ENCODE measurements around the gene BUD23.
"Not testable (repeated sequence)": the region's sequence is repeated elsewhere in the genome, so short reads cannot be mapped to it uniquely, and the experiment has no call there.

Gene BUD23

DNA sequence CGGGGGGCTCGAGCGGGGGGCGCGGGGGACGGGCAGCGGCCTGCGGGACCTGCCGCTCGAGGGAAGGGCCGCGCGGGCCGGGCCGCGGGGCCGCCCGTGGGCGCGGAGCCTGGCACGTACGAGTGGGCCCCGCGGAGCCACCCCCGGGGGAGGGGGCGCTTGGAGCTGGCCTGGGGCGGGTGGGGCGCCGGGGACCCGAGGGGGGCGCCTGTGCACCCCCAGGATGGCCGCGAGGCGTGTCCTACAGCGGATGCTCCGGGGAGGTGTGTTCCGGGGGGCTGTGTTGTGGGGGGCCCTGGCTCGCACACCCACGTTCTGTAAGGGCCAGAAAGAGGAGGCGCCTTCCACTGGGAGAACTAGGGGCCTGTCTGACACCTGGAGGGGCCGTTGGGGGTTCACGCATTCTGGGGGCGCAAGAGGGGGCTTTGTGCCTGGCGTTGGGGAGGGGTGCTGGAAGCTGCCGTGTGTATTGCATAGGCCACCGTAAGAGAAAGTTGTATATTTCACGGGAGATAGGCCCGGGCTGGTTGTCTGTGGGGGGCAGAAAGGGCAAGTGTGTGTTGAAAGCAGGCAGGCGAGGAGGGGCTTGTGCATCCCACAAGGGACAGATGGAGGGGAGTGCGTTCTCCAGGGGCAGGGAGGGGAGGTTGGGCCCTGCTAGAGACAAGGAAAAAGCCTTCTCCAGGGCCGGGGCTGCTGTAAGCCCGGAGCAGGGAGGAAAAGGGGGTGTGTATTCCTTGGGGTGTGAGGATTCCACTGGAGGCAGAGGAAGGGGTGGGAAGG, 15.1 kb upstream of the BUD23 start:
- DNase-seq (ENCODE audit: low read depth) = no peak

DNA sequence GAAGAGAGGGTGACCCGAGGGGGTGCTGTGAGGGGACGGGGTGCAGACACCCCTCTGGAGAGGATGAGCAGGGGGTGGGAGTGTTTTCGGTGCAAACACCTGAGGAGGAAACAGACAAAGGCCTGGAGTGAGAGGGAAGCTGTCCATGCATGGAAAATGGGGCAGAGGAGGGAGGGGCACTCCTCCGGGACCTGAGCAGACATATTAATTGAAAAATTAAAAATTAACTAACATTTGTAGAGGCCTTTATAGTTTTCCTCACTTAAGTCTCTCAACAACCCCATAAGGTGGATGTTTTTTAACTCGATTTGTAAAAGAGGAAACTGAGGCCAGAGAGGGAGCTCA, 14.5 kb upstream of the BUD23 start:
- DNase-seq (ENCODE audit: low read depth) = no peak

DNA sequence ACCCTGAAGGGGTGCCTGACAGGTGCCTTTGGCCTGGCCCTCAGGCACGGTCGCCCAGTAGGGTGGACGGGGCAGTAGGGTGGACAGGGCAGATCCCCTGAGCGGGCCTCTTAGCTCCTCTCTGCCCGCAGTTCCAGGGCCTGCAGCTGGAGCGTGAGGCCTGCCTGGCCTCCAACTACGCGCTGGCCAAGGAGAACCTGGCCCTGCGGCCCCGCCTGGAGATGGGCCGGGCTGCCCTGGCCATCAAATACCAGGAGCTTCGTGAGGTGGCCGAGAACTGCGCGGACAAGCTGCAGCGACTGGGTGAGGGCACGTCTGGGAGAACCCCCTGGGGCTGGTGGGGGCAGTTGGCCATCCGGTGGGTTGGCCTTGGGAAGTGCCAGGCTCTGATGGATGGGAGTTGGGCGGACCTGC, 14.1 kb upstream of the BUD23 start:
- DNase-seq (ENCODE audit: low read depth) = no peak

DNA sequence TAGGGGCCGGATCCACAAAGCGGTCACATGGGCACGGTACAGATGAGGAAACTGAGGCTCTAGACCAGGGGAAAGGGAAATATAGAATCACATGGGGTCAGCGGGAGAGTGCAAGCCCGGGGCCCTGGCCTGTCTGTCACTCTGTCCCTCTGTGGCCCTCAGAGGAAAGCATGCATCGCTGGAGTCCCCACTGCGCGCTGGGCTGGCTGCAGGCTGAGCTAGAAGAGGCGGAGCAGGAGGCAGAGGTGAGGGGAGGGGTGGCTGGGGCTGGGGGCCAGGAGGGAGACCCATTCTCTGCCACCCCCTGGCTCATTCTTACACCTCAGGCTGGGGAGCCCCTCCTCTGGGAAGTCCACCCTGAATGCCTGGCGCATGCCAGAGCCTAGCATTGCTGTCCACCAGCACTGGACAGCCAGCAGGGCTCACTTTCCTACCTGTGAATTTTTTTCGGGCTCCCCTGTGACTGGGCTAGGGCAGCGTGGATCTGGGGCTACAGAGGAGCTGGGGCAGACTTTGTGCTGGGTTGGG, 13.5 kb upstream of the BUD23 start:
- DNase-seq (ENCODE audit: low read depth) = no peak

DNA sequence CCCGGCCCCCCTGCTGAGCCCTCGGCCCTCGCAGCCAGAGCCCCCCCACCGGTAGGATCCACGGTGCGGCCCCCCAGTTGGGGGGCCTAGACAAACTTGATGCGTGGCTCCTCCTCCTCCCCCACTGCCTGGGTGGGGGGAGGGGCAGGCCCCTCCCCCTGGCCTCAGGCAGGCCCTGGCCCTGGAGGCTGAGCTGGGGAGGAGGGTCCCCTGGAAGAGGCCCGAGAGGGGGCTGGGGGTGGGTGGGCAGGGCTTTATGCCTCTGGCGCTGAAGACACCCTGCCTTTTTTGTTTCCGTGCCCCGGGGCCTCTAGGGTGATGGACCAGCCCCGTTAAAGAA, 12.1 kb upstream of the BUD23 start:
- no peak for DNase-seq (ENCODE audit: low read depth)

DNA sequence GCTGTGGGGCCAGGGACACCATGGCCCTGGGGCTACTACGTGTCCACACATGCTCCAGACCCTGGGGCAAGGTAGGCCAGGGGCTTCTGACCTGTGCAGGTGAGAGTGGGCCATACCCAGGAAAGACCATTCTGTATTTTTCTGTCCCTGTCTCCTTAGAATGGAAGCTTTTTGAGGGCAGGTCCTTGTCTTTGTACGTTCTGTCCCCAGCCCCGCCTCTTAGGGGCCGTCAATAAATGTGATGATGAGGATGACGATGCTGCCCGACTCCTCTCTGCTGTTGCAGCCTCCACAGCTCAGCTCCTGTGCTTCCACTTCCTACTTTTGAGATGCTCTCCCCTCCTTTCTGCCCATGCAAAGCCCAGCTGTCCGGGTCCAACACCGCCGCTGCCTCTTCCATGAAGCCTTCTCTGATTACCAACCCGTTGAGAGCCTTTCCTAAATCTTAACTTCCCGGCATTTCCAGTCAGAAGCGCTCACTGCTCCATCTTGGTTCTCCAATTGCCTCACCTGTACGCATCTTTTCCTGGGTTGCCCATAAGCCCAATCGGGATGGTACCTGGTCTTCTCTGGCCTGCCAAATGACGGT, 11.4 kb upstream of the BUD23 start:
- no peak for DNase-seq (ENCODE audit: low read depth)

DNA sequence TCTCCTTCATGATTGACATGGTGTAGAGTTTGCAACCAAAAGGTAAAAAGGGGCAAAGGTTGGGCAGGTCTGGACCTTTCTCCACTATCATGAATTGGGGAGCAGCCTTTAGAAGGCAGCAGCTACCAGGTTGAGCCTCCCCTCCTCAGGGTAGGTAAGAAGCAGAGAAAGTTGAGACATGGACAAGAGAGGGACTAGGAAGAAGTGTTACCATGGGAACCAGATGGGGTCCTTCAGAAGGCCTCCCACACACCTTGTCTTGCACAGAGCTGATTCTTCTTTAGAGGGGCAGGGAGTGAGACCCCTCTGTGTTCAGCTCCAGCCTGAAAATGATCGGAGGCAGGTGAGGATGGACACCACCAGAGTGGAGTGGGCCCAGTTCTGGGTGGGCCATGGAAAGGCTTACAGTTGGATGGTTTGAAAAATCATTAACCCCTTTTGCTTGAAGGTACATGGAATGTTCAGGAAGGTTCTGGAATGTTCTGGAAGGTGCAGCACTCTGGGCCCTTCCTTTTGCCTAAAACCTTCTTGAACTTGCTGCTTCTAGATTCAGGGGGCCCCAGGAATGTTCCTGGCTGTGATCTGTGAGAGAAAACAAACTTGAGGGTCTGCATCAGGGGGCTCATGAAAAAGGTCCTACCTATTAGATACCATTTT, 8.8 kb upstream of the BUD23 start:
- no peak for DNase-seq (ENCODE audit: low read depth)

DNA sequence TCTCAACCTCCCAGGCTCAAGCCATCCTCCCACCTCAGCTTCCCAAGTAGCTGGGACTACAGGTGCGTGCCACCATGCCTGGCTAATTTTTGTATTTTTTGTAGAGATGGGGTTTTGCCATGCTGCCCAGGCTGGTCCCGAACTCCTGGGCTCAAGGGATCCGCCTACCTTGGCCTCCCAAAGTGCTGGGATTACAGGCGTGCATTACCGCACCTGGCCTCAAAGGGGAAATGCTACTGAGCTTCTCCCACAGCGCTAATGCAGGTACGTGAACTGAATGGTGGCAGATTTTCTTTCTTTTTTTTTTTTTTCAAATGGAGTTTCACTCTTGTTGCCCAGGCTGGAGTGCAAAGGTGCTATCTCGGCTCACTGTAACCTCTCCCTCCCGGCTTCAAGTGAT, 7.3 kb upstream of the BUD23 start:
- DNase-seq (ENCODE audit: low read depth) = not testable (repeated sequence)

DNA sequence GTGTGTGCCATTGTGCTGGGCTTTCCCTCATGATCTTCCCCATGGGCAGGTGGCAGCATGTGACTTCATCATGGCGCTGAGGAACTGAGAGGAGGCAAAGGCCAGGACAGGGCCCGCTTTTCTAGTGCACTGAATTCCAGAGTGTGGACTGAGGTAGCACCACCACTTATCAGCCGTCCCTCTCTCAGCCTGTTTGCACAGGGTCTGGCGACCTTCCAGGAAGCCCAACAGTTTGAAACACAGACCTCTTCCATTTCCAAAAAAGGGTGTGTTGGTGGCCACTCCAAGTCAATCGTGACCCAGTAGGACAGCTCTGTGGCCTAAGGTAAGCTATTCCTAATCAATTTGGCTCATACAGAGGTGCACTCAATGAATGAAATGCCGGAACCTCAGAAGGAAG, 4.5 kb upstream of the BUD23 start:
- no peak for DNase-seq (ENCODE audit: low read depth)

DNA sequence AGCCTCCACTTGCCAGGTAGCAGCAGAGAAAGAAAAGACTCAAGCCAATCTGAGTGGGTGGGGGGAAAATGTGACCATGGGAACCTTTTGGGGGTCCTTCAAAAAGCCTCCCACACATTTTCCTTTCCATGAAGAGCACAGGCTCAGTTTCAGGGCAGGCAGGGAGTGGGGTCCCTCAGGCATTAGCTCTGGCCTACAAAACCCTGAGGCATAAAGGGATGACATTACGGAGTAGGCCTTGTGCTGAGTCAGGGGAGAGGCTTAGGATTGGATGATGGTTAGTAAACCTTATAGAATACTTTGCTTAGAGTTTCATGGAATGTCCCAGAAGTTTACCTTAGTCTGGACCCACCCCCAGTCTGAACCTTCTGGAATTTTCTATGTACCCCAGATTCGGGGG, 3.7 kb upstream of the BUD23 start:
- DNase-seq (ENCODE audit: low read depth) = no peak

DNA sequence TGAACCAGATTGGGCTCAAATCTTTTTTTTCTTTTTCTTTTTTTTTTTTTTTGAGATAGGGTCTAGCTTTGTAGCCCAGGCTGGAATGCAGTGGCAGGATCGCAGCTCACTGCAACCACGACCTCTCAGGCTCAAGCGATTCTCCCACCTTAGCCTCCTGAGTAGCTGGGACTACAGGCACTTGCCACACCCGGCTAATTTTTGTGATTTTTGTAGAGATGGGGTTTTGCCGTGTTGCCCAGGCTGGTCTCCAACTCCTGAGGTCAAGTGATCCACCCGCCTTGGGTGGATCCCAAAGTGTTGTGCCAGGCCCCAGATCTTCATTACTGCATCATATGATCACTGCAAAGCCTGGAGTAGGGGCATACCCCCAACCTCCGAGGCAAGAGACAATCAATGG, 2.9 kb upstream of the BUD23 start:
- no peak for DNase-seq (ENCODE audit: low read depth)

DNA sequence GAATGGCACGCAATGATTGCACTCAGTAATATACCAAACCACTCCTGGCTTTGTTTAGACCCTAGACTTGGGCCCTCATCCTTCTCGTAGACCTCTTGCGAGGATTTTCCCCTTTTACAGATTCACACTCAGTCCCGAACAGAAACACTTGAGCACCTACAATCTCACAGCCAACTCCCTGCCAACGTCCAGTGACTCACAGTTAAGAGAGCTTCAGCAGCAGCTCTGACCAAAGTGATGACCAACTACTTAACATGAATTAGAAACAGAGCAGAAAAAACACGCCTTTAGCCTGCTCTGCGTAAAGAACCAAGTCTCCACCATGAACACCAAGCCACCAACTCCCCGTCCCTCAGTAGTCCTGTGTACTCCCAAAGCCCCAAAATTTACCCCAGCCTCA, 2.4 kb upstream of the BUD23 start:
- no peak for DNase-seq (ENCODE audit: low read depth)

DNA sequence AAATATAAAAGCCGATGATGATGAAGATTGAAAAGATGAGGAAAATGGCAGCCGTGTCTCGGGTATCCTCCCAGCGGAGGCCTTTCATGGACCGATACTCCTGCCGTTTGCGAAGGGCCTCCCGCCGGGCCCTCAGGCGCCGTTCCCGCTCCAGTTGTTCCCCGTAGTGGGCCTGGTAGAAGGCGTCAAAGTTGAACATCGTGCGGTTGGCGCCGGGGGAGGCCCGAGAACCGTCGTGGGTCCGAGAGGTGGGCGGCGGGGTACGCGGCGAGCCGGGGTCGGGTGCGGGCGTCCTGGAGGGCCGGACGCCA, 697 bp upstream of the BUD23 start:
- DNase-seq (ENCODE audit: low read depth) = no peak

DNA sequence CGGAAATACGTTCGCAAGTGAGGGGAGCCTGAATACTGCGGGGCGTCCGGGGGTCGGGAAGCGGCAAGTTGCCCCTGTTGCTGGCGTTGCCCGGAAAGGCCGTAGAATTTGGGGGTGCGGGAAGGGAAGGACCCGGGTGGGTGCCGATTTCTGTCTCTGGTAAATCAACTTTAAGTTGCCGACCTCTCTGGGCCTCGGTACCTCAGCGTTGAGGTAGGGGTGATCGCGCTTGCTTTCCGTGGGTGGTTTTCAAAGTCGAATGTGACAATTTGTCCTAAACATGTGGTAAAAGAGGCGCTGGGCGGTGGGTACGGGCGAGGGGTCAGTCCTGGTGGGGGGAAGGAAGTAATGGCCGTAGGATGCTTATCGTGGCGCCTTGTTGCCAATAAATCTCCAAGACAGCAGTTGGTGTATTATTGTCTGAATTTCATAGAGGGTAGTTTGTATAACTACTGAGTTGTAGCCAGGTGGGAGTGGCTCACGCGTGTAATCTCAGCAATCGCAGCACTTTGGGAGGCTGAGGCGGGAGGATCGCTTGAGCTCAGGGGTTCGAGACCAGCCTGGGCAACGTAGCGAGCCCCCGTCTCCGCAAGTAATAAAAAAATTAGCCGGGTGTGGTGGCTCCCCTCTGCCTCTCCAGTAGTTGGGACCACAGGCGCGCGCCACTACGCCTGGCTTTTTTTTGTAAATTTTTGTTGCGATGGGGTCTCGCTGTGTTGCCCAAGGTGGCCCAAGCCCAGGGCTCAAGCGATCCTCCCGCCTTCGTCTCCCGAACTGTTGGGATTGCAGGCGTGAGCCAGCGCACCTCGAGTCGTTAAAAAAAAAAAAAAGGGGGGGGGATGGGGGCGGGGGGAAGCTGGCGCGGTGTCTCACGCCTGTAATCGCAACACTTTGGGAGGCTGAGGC, 644 bp downstream of the BUD23 start:
- DNase-seq (ENCODE audit: low read depth) = no peak

DNA sequence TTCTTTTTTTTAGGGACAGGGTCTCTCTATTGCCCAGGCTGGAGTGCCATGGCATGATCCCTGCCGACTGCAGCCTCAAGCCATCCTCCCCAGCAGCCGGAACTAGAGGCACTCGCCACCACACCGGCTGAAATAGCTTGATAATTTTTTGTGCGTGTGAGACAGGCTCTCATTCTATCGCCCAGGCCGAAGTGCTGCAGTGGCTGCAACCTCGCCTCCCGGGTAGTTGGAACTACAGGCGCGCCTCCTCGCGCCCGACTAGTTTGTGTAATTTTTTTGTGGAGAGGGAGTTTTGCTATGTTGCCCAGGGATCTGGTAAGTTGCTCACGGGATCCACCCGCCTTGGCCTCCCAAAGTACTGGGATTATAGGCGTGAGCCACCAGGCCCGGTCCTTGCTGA, 1.9 kb downstream of the BUD23 start:
- no peak for DNase-seq (ENCODE audit: low read depth)

DNA sequence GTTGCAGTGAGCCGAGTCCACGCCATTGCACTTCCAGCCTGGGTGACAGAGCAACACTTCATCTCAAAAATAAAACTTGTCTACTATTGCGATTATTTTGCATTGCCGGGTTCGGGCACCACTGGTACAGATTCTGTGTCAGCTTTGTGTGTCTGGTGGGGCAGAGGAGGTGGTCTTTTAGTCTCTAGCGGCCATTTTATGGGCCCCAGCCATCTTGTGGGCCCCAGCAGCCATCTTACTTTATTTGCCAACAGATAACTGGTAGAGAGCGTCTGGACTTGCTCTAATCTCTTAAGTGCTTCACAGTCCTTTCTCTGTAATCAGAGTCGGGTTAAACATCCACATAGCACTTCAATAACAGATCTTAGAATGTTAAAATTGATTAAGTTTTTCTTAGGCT, 4.9 kb downstream of the BUD23 start:
- no peak for DNase-seq (ENCODE audit: low read depth)

DNA sequence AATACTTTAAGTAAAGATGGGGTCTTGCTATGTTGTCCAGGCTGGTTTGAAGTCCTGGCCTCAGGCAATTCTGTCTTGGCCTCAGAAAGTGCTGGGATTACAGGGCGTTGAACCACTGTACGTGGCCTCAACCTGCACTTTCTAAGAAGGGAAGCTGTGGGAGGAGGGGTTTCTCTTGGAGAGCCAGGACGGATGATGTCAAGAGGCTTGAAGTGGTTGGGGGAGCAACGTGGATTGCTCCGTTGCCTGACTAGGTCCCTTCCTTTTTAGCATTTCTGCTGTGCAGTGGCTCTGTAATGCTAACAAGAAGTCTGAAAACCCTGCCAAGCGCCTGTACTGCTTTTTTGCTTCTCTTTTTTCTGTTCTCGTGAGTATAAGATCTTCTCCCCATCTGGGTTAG, 7.2 kb downstream of the BUD23 start:
- DNase-seq (ENCODE audit: low read depth) = no peak

DNA sequence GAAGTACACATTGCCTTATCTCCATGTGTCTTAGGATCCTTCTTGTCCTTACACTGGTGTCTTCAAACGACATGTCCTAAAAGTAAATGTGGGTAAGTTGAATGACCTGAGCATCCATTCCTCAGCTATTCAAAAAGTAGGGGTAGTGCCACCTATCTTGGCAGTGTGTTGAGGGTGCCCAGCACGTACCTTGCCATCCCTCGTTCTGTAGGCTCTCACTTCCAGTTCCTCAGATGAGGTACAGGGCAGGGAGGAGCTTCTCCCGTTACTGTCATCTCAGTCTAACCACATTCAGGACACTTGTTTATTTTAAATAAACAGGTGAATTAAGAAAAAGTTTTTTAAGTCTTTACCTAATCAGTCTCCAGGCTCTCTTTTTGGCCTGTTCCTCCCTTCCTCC, 13.0 kb downstream of the BUD23 start:
- no peak for DNase-seq (ENCODE audit: low read depth)

DNA sequence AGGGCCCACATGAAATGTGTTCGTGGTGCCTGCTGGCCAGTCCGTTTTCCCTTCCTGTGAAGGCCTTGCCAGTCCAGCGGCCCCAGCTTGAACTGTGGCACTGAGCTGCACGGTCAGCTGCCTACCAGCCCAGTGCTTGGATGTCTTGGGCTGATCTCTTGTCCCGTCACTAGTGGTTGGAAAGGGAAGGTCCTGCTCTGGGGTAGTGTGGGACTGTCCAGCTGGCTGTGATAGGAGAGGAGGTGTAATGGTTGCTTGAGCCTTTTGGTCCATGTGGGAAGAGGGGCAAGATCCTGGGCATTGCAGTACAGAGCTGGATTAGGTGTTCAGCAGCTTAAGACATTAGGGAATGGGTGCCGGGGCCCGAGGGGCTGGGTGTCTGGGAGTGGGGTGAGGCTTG, 15.0 kb downstream of the BUD23 start:
- DNase-seq (ENCODE audit: low read depth) = no peak

DNA sequence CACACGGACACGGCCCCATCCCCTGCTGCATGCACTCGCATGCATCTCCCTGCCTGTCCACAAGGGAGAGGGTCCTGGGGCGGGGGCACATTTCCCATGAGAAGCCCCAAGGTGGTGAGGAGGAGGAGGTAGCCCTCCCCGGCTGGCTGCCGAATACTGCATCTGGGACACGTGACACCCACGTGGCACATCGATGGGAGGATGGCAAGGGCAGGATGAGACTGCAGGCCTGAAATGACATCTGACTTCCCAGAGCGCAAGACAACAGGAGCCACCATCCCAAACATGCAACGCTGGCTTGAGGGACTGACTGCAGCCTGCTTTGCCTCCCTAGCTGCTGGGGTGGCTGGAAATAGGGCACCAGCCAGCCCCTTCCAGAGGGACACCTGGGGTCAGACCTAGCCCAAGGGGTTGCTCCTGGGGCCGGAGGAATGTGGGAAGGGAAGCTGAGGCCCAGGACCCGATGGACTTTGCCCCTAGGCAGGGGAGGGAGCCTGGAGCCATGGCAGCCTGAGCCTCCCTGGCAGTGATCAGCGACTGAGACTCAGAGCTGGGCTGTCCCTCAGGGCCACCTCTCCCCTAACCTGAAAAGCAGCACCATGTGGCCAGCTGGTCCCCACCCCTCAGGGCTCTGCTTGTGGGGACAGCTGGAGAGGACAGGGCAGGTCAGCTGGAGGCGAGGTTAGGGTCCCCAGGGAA, 16.1 kb downstream of the BUD23 start:
- no peak for DNase-seq (ENCODE audit: low read depth)

DNA sequence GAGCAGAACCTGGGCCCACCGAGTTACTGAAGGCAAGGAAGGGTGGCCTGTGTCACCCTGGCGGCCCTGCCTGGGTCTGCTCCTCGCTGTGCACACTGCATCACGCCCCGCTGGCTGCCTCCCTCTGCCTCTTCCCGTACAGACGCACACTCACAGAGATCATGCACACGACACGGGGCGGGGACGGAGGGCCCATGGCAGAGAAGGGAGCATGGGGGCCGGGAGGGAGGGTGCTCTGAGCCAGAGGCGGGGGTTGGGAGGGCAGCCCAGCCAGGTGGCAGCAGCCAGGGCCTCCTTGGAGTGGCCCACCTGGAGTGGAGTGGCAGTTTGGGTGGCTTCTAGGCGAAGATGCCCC, 16.6 kb downstream of the BUD23 start:
- DNase-seq (ENCODE audit: low read depth) = no peak

DNA sequence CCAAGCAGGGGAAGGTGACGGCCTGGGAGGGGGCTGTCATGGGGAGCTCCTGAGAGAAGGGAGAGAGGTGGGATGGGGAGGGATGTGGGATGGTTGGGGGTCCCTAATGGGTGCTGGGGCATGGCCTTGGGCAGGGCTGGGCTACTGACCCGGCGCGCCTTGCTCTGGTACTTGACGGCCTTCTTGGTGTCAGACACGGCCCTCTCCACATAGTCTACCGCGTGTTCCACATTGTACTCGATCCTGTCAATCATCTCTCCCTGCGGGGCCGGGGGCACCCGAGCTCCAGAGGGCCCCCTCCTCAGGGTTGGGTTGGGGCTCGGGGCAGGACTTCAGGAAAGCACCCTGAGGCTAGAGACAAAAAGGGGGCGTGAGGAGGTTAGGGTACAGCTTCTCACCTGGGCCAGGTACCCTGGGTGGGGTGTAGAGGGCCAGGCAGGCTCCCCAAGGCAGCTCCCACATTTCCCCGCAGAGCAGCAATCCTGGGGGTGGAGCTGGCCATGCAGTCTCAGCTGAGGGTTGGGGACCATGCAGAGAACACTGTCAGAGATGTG, 17.3 kb downstream of the BUD23 start:
- no peak for DNase-seq (ENCODE audit: low read depth)
